Epithelial cell of esophagus (primary cell): Measurements from ENCODE around the gene NEK8.

Experiments
- DNase-seq: peaks from one replicate; pipeline ENCODE4 v3.0.0; 2010; ENCODE audit warnings: low read depth
- H3K4me3 ChIP-seq: 2 replicates; pipeline ENCODE4 v1.5.1; 2011; ENCODE audit warnings: mild to moderate bottlenecking, low read length, control low read depth
- CTCF ChIP-seq: IDR thresholded peaks from 2 replicates; pipeline ENCODE4 v1.5.1; 2011; ENCODE audit warnings: low read depth, mild to moderate bottlenecking, low read length, control low read depth, inconsistent platforms; ENCODE audit not compliant: insufficient read depth; ENCODE audit errors: missing control alignments

NEK8 gene

DNA sequence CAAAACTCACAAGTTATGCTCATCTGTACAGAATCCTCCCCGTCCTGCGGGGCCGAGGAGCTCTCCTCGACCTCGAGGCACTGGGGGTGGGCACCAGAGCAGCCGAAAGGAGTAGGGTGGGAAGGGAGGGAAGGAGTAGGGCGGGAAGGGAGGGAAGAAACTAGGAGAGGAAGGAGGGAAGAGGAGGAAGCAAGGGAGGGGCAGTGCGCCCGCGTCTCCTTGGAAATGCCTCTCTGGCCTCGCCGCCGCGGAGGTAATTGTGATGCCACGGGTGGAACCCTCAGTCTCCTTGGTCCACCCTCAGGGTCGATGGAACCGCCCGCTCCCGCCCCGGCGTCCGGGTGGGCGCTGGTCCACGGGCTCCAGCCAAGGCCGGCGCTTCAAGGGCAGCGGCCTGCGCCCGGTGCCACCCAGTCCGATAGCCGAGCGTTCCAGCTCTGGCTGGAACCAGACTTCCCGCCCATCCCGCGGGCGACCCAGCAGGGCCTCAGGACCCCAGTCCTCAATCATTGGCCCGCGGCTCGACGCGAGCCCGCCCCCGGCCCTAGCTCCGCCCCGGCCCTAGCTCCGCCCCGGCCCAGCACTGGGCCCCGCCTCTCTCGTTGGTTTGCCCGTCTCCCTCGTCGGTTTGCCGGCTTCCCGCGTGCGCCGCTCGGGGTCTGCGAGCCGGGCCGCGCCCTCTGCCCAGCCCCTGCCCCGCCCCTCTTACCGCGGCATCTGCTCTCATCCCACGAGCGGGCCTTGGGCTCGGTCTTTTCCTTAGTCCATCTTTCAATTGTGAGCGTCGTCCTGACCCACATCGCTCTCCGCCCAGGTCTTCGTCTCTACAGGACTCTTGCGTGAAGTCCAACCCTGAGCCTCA lies 17.5 kb upstream of the NEK8 start:
- peak; percentile 82 for DNase-seq
- no peak for TF ChIP-seq CTCF
- H3K4me3 ChIP-seq: peak overlapping the region; percentile 57

- no peak for DNase-seq
- TF ChIP-seq CTCF: no peak
- H3K4me3 ChIP-seq: peak within 1 kb of the TSS; percentile 57
Measured at GRCh38 chr17:28711723-28712031, 16.9 kb upstream of the NEK8 start, which contains the start of gene PROCA1. Gene PROCA1, minus strand, starts transcription at chr17:28711888. Its CDS starts 228 bp downstream, at chr17:28711660.

GRCh38 chr17:28712032-28712704 lies 16.4 kb upstream of the NEK8 start:
- DNase-seq: no peak
- no peak for TF ChIP-seq CTCF
- H3K4me3 ChIP-seq: no peak overlapping the region

- no peak for DNase-seq
- no peak overlapping the region for H3K4me3 ChIP-seq
- no peak for TF ChIP-seq CTCF
Measured at GRCh38 chr17:28712705-28713415, 15.7 kb upstream of the NEK8 start.

- no peak overlapping the region for H3K4me3 ChIP-seq
- DNase-seq: no peak
- no peak for TF ChIP-seq CTCF
Measured at GRCh38 chr17:28714281-28714680, 14.3 kb upstream of the NEK8 start.

GRCh38 chr17:28715217-28715616 lies 13.4 kb upstream of the NEK8 start:
- no peak for DNase-seq
- no peak overlapping the region for H3K4me3 ChIP-seq
- TF ChIP-seq CTCF: no peak
